ENCODE results near the gene PCDHGC4. TPM values are rescaled to one million over a fixed set of nuclear protein-coding genes. Genes with fewer than 3 reads are reported as not detected.

PCDHGC4 gene
- total RNA-seq, 4 donors from 2014 or later = 2.9 to 8.0 (median 6.7) TPM

DNA sequence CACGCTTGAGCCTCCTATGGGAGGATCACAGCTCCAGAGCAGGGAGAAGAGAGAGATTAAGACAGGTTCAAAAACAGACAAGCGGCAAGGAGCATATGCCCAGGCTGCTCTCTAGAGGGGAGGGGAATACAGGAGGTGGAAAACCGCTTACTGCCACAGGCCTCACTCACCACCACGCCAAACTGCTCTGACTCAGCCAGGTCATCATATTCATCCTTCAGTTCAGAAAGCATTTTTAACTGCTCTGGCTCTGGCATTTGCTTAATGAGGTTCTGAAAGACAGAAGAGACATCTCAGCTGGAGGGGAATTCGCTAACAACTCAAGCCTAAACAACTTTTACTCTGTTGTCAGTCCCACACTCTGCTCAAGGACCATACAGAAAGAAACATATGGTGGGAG is 44.2 kb downstream of the PCDHGC4 start:
- intact Hi-C loops (cut with DNase I; ENCODE audit: low total_unique reads) = loop anchor here (10.0 kb wide), 1 partner anchor 54 kb away; the partner anchor contains the start of gene PCDHGC3
- peak; percentile 63 to 67 for DNase-seq
- TF ChIP-seq, protein P1, sequence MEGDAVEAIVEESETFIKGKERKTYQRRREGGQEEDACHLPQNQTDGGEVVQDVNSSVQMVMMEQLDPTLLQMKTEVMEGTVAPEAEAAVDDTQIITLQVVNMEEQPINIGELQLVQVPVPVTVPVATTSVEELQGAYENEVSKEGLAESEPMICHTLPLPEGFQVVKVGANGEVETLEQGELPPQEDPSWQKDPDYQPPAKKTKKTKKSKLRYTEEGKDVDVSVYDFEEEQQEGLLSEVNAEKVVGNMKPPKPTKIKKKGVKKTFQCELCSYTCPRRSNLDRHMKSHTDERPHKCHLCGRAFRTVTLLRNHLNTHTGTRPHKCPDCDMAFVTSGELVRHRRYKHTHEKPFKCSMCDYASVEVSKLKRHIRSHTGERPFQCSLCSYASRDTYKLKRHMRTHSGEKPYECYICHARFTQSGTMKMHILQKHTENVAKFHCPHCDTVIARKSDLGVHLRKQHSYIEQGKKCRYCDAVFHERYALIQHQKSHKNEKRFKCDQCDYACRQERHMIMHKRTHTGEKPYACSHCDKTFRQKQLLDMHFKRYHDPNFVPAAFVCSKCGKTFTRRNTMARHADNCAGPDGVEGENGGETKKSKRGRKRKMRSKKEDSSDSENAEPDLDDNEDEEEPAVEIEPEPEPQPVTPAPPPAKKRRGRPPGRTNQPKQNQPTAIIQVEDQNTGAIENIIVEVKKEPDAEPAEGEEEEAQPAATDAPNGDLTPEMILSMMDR (IDR thresholded peaks at IDR 0.05) = no peak
- no peak for TF ChIP-seq POLR2A (IDR thresholded peaks at IDR 0.05)
- no peaks in the 10 kb centered on the region for H3K36me3 ChIP-seq
- no peak overlapping the region for H3K4me3 ChIP-seq
- H3K27me3 ChIP-seq = no peaks in the 10 kb centered on the region
- H3K4me1 ChIP-seq = peaks cover 0 to 10% of the 10 kb centered on the region in 2 donors
- peak overlapping the region; percentile 77 to 78 for H3K27ac ChIP-seq
- no peaks in the 10 kb centered on the region for H3K9me3 ChIP-seq

- H3K9me3 ChIP-seq = no peaks in the 10 kb centered on the region
- intact Hi-C loops (cut with DNase I; ENCODE audit: low total_unique reads) = loop anchor here (10.0 kb wide), 1 partner anchor 55 kb away; the partner anchor contains the start of gene PCDHGC3
- TF ChIP-seq POLR2A (IDR thresholded peaks at IDR 0.05) = no peak
- TF ChIP-seq, protein P1 (IDR thresholded peaks at IDR 0.05) = no peak
- H3K4me3 ChIP-seq = no peak overlapping the region
- no peak for DNase-seq
- peak overlapping the region; percentile 77 to 78 for H3K27ac ChIP-seq
- no peaks in the 10 kb centered on the region for H3K27me3 ChIP-seq
- H3K36me3 ChIP-seq = no peaks in the 10 kb centered on the region
- peaks cover 0 to 10% of the 10 kb centered on the region in 2 donors for H3K4me1 ChIP-seq
Observed at GRCh38 chr5:141529873-141530272, 45.0 kb downstream of the PCDHGC4 start.

DNA sequence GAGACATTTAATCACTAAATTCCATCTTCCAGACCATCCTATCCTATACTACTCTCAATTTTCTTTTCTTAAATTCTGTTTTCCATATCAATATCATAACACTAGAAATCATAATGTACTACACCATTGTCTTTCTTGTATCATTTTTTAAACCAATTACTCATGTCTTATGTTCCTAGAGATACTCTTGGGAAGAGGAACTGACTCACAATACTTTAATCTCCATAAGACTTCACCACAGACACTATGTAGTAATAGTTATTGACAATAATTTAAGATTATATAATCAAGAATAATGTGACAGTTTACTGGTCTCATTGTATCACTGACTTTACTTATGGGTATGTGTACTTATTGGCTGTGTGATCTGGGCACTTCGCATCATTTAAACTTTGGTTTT is 47.9 kb downstream of the PCDHGC4 start:
- no peaks in the 10 kb centered on the region for H3K9me3 ChIP-seq

DNA sequence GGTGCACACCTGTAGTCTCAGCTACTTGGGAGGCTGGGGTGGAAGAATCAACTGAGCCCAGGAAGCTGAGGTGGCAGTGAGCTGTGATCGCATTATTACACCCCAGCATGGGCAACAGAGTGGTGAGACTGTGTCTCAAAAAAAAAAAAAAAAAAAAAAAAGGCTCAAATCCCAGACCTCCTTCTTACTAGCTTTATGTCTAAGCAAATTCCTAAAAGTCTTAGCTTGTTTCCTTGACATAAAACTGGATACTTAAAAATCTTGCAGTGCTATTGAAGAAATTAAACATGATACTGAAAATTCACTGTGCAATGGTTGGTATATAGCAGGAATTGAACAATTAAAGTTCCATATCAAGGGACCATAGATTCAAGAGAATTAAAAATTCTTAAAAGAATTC is 49.1 kb downstream of the PCDHGC4 start:
- intact Hi-C loops (cut with DNase I; ENCODE audit: low total_unique reads) = no loop called here
- Histone ChIP-seq H3K9me3 (no peaks in the 10 kb centered on the region), H3K27me3 (no peaks in the 10 kb centered on the region), H3K27ac (no peak overlapping the region), H3K4me3 (no peak overlapping the region), H3K36me3 (no peaks in the 10 kb centered on the region), H3K4me1 (peaks cover 0 to 10% of the 10 kb centered on the region in 2 donors)
- DNase-seq = no peak
- TF ChIP-seq, protein P1 (IDR thresholded peaks at IDR 0.05) = no peak
- TF ChIP-seq POLR2A (IDR thresholded peaks at IDR 0.05) = no peak

More for the DNA sequence above, 47.9 kb downstream of the PCDHGC4 start:
- no peak for TF ChIP-seq POLR2A (IDR thresholded peaks at IDR 0.05)
- TF ChIP-seq, protein P1 (IDR thresholded peaks at IDR 0.05) = no peak
- Histone ChIP-seq H3K36me3 (no peaks in the 10 kb centered on the region), H3K4me3 (no peak overlapping the region), H3K27me3 (no peaks in the 10 kb centered on the region), H3K27ac (no peak overlapping the region), H3K4me1 (peaks cover 0 to 10% of the 10 kb centered on the region in 2 donors)
- intact Hi-C loops (cut with DNase I; ENCODE audit: low total_unique reads) = no loop called here
- DNase-seq = no peak

DNA sequence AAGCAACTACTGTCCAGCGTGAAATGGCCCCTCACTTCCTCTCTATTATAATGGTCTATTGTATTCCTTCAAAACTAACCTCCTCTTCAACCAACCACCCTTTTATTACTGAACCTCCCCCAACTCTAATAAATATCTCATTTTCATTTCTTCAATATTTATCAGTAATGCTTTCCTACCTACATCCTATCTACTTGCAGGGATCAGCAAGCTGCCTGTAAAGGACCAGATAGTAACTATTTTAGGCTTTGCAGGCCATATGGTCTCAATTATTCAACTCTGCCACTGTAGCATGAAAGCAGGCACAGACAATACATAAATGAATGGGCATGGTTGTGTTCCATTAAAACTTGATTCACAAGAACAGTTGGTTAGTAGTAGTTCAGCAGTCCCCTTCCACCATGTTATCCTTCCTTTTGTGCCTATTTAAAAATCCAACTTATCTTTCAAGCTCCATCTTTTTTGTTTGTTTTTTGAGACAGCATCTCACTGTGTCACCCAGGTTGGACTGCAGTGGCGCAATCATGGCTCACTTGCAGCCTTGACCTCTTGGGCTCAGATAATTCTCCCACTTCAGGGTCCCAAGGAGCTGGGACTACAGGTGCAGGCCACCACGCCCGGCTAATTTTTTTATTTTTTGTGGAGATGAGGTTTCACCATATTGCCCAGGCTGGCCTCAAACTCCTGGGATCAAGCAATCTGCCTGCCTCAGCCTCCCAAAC is 49.8 kb downstream of the PCDHGC4 start:
- Histone ChIP-seq H3K36me3 (no peaks in the 10 kb centered on the region), H3K4me1 (peaks cover 0 to 6% of the 10 kb centered on the region in 2 donors), H3K9me3 (no peaks in the 10 kb centered on the region), H3K27ac (no peak overlapping the region), H3K4me3 (no peak overlapping the region), H3K27me3 (no peaks in the 10 kb centered on the region)
- no peak for DNase-seq
- intact Hi-C loops (cut with DNase I; ENCODE audit: low total_unique reads) = no loop called here
- TF ChIP-seq, protein P1 (IDR thresholded peaks at IDR 0.05) = no peak
- TF ChIP-seq POLR2A (IDR thresholded peaks at IDR 0.05) = no peak

Measured in uterus (tissue), 4 donors.